ENCODE measurements around the gene LAMB3.
A peak's percentile ranks its signal among the peaks of the same experiment; 100 is the strongest.

The LAMB3 gene

DNA sequence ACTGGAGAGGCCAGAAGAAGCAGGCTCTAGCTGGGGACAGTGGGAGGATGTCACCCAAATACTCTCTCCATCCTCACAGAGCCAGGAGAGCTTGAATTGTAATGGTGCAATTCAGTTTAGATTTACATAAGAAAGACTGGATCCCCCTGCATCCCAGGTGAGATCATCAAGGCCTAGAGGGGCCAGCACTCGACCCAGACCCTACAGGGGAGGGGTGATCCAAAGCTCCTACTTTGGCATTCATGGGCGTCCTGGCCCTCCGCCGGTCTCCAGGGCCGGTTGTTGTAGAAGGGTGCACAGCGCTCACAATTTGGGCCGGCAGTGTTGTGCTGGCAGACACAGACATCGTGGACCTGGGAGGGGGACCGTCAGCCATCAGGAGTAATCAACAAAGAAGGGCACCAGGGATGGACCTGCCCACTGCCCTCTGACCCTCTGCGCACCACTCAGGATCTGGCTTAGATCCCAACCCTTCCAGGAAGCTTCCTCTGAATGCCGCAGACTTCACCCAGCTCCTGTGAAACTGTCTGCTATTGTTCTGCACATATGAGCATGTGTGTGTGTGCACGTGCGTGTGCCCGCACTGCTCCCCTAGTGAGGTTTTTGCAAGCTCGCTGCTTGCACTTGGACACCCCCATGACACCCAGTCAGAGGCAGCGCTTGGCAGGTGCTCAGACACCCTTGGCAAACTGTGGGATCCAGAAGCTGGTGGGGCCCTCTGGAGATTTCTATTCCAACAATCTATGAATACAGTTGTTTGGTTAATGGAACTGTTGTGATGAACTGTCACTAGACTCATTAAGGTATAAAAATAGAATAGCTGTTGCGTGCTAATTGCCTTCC lies 21.6 kb downstream of the LAMB3 start:
- DNase-seq: no peak

GRCh38 chr1:209629621-209630382 lies 22.4 kb downstream of the LAMB3 start:
- no peak for DNase-seq

DNA sequence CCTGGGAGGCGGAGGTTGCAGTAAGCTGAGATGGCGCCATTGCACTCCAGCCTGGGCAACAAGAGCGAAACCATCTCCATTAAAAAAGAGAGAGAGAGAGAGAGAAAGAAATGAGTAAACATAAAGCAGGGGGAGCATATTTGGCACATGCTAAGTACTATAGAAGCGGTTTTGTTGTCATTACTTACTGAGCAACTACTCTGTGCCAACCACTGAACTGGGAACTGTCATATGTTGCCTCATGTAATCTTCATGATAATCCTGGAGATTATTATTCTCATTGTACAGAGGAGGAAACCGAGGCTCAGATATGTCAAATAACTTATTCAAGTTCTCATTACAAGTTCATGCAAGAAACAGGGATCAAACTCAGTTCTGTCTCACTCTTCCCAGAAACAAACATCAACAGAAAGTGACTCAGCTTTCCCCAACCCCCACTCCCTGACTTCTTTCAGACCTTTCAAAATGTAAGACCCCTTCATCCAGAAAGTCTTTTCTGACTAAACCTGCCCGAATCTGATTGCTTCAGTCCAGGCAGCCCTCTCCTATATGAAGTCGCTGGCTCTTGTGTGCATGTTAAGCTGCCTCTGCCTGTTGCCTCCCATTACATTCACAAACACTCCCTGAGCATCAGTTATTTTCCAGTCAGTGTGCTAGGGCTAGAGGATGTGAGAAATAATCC lies 23.5 kb downstream of the LAMB3 start:
- DNase-seq: no peak

GRCh38 chr1:209627732-209628196 lies 24.5 kb downstream of the LAMB3 start:
- peak; percentile 77 for DNase-seq

GRCh38 chr1:209627027-209627731 lies 25.0 kb downstream of the LAMB3 start:
- no peak for DNase-seq

- DNase-seq: no peak
Measured at GRCh38 chr1:209626346-209627026, 25.7 kb downstream of the LAMB3 start.

- no peak for DNase-seq
Measured at GRCh38 chr1:209625791-209626285, 26.4 kb downstream of the LAMB3 start.

GRCh38 chr1:209624558-209625549 lies 27.4 kb downstream of the LAMB3 start:
- no peak for DNase-seq

DNA sequence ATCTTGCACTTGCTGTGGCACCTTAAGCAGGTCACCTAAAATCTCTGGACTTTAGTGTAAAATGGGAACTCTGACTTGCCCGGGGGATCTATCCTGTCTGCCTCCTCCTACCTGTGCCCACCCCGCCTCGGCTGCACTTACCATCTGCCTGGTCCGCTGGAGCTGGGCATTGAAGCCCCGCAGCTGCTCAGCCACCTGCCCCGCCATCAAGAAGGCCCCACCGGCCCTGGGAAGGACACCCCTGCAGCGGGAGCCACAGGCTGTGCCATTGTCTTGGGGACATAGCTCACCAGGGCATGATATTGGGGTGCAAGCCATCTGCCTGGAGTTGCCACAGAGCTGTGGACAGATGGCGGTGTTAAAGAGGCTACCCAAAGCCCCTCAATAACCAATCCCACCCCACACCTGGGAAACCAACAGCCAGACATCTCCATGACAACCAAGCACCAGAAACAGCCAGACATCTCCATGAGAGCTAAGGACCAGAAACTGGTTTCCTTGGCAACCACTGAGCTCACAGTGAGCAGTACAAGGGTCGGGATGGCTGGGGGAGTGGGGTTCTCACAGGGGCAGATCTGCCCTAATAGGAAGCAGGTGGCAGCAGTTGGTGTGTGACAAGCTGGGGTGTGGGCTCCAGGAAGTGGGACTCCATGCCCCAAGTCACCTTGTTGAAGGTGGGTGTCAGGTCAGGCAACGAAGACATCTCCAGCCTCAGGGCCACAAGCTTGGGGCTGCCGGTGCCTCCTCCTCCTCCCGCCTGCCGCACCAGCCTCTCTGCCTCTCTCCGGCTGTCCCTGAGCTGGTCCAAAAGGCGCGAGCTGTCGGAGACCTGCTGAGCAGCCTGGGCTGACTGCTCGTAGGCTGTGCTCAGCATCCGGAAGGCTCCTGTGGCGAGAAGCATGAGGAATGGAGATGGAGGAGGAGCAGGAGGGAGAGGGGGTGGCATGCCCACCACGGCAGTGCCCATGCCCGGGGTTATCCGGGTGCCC lies 29.1 kb downstream of the LAMB3 start:
- DNase-seq: no peak

GRCh38 chr1:209621741-209622655 lies 30.2 kb downstream of the LAMB3 start:
- no peak for DNase-seq

DNA sequence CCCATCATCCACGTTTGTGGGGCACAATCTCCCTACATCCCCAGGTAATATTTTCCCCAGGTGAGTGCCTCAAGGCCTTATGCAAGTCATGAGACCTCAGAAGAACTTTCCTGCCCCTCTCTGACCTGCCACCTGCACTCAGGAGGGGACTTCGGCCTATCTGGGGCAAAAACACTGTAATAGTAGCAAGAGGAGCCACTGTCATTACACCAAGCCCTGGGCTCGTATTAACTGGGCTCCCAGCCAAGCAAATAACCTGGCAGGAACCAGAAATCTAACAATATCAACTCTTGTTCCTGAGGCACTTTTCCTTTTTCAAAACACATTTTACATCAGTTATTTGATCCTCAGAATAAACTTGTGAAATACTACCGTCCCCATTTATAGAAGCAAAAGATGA lies 30.9 kb downstream of the LAMB3 start:
- no peak for DNase-seq

- no peak for DNase-seq
Measured at GRCh38 chr1:209620487-209620884, 31.7 kb downstream of the LAMB3 start.

GRCh38 chr1:209619696-209620486 lies 32.3 kb downstream of the LAMB3 start:
- DNase-seq: no peak

DNA sequence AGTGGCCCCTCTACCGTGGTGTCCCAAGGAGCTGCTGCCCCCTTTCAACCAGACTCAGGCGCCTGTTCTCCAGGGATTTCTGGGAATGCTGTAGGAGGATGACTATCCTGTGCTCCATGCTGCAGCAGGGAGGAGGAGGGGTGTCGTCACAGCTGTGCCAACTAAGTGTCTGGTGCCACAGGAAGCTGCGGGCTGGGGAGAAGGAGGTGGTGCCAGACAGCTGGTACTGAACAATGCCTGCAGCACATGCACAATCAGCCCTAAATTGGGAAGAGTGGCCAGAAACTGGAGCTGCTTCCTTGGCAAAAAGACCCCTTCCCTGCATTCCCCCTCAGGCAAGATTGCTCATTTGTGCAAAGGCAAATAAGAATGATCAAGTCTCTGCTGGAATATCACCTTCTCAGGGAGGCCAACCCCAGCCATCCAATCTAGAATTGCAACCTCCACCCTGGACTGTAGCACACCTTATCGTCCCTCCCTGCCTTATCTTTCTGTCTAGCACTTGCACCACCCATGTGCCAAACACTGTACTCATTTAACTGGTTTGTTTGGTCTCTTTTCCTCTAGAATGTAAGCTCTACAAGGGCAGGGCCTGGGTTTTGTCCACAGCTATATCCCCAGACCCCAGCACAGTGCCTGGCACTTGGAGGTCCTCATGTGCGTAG lies 33.3 kb downstream of the LAMB3 start:
- DNase-seq: no peak

GRCh38 chr1:209618291-209618690 lies 33.9 kb downstream of the LAMB3 start:
- DNase-seq: no peak

- no peak for DNase-seq
Measured at GRCh38 chr1:209617755-209618154, 34.5 kb downstream of the LAMB3 start.
